ENCODE results near the gene HOXD4.

GRCh38 chr2:176177580-176178037 lies 26.3 kb downstream of the HOXD4 start:
- no peak for TF ChIP-seq RARB (CRISPR knock-in tag; IDR thresholded peaks at IDR 0.05)
- TF ChIP-seq ZFP30 (CRISPR knock-in tag; IDR thresholded peaks at IDR 0.05): no peak
- no peak for TF ChIP-seq ZNF8 (CRISPR knock-in tag; IDR thresholded peaks at IDR 0.05)
- no peak for TF ChIP-seq ZFP3 (CRISPR knock-in tag; IDR thresholded peaks at IDR 0.05)

Data from SK-N-SH treated with all-trans-retinoic acid at 6 μM for 48 hours (cell line).